T follicular helper cell (primary cell): ENCODE data around the gene RNF220.

Source experiments
- DNase-seq: peaks from one replicate; pipeline ENCODE4 v3.0.0-alpha.2; 2020; ENCODE audit warnings: low read depth

Gene RNF220

GRCh38 chr1:44610527-44611148, 205.6 kb downstream of the RNF220 start:
- DNase-seq: no peak

DNA sequence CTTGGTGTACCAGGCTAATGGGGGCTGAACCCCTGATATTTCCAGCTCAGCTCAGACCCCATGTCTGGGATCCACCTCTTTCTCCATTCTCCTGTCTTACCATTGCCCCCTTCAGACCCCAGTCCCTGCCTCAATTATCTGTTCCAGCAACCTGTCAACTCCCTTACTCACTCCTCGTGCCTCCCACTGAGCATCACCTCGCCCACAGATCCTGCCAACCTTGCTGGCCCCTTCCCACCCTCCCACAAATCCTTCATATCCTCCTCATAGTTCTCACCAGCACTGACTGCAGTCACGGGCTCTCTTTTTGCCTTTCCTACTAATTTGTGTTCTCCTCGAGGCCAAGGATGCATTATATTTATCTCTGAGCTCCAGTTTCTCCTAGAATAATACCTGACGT, 206.4 kb downstream of the RNF220 start:
- no peak for DNase-seq

DNA sequence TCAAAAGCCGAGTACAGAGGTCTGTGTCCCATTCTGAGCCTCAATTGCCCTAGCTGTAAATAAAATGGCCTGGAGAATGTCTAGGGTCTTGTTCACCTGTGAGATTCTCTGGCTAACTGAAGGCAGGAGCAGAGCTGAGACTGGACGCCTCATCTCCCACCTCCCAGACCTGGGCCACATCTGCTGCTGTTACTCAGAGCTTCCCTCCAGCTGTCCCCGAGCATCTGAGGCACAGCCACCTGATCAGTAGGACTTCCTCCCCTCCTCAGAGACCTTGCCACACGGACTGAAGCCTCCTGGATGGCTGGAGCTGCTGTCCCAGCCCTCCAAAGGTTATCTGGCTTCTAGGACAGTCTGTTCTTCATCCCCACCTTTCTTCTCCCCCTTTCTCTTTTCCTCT, 206.8 kb downstream of the RNF220 start:
- no peak for DNase-seq

GRCh38 chr1:44613941-44614340, 208.9 kb downstream of the RNF220 start:
- DNase-seq: no peak

- DNase-seq: no peak
Measured at GRCh38 chr1:44616284-44616990, 211.4 kb downstream of the RNF220 start.

- DNase-seq: no peak
Measured at GRCh38 chr1:44616991-44617702, 212.1 kb downstream of the RNF220 start.

DNA sequence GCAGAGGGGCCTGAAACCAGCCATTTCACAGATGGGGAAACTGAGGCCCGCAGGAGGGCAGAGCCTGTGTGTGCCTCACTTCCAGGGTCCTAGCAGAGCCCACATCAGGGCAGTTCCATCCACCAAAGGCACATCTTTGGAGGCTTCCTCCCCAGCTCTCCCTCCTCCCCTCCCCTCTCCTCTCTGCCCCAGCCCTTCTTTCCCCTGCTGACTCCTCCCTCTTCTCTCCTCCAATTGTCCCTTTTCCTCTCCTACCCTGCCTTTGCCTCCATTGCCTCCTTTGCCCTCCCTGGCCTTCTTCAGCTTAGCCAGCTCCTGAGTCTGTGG, 212.6 kb downstream of the RNF220 start:
- DNase-seq: no peak

- no peak for DNase-seq
Measured at GRCh38 chr1:44619261-44619900, 214.3 kb downstream of the RNF220 start.

- DNase-seq: no peak
Measured at GRCh38 chr1:44620072-44620471, 215.0 kb downstream of the RNF220 start.

DNA sequence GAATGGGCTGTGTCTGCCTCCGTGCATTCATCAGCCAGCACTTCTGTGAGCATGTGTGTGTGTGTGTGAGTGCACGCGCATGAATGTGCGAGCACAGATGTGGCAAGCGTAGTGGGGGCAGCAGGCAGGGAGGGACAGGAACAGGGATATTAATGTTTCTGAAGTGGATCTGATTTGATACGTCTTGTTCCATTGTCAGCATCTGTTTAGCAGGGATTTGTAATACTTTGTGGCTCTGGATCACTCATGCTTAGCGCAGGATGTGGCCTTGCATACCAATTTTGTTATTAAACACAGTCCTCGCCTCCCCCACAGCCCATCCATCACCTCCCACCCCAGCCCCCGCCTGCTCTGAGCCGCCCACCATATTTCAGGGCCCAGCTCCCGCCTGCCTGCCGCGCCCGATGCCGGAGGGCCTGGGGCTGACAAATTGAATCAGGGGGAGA, 216.8 kb downstream of the RNF220 start:
- DNase-seq: no peak

DNA sequence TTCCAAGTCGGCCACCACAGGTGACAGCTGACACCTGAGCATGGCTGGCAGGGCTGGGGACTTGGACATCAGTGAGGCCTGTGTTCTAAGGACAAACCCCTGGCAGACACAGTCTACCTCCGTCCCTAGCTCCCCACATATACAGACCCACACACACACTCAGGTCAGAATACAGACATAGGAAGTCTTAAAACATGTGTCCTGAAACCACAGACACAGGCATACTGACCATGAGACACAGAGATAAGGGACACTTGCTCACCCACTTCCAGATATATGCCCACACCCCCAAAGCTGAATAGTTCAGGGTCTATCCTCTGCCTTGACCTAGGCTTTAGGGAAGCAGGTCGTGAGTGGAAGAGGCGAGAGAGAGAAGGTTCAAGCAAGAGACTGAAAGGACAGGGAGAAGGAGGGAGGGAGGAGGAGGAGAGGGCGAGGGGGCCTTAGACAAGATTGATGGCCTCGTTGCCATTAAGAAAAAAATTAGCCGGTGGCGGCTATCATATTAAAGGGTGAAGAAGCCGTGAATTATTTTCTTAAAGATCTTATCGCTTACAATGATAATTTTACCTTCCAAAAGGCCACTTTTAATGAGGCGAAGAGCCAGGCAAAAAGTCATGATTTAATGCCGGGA, 219.3 kb downstream of the RNF220 start:
- DNase-seq: no peak

- DNase-seq: no peak
Measured at GRCh38 chr1:44625348-44625747, 220.3 kb downstream of the RNF220 start.

DNA sequence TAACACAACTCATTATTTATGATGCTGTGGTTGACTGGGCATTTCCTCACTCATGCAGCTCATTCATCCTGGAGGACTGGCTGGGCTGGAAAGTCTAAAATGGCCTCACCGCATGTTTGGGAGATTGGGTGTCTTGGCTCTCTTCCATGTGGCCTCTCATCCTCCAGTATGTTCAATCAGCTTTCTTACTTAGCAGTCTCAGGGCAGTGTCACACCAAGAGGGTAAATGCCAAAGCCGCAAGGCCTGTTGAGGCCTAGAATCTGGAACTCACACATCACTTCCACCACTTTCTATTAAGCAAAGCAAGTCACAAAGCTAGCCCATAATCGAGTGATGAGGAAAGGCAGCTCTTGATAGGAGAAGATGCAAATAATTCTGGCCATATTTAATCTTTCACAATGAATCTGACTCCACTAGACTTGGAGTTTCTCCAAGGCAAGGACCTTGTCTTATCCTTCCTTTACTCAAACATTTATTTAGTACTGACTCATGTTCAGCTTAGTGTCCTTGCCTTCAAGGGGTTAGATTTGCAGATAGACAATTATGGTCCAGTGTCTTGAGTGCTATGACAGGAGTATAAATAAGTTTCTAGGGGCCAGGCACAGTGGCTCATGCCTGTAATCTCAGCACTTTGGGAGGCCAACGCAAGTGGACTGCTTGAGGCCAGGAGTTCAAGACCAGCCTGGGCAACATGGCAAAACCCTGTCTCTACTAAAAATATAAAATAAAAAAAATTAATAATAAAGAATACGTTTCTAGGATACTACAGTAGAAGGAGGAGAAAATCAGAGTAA, 224.1 kb downstream of the RNF220 start:
- DNase-seq: no peak

DNA sequence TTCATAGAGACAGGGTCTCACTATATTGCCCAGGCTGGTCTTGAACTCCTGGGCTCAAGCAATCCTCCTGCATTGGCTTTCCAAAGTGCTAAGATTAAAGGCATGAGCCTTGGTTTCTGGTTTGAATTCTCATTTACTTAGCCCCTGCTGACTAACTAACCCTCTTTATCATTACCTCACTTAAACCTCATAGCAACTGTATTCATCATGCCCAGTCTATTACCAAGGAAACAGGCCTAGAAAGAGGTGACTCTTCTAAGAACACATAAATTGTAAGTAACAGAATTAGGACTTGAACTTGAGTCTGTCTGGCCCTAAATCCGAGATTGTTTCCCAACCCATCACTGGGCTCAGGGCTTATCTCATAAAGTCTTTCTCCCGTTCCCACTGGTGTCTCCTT, 225.1 kb downstream of the RNF220 start:
- DNase-seq: no peak

DNA sequence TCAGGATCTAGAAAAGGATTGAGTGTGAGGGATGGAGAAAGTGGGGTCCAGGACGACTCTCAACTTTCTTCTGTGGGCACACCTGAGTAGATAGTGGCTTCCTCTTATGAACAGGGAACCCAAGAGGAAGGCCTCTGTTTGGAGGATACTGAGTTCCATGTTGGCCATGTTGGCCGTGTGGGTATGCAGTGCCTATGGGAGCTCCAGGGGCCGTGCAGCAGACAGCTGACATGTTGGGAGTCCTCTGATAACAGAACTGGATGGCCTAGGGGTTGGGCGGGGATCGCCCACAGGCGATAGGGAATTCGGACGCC, 226.2 kb downstream of the RNF220 start:
- DNase-seq: no peak

DNA sequence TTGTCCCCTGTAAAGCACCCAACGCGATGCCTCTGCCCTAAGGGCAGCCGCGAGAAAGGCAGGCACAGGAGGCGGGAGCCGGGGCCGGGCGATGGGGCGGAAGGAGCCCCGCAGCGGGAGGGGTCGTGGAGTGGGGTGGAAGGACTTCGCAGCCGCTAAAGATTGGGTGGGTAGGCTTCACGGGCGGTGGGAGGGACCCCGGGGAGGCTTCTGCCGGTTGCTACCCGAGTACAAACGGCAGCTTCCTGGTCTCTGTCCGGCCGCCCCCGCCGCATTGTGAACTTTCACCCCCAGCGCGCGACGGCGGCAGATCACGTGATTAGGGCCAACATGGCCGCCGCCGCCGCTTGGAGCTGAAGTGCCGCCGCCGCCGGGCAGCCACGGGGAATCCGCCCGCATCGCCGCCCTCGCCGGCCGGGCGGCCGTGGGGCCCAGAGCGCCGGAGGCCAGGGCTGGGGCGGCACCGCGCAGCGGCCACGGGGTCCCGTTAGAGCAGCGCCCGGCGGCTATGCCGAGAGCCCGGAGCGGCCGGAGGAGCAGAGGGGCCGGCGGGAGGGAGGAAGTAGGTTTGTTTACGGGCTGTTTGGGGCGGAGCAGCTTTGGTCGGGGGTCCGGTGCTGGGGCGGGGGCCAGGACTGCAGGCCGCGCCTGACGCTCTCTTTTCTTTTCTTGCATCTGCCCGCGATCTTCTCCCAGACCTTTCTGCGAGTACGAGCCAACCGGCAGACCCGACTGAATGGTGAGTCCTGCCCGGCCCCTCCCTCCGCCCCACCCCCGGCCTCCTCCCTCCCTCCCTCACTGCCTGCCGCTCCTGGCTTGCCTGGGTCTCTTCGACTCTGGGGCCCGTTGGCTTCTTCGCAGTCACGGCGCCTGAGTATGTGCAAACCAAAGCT, 226.8 kb downstream of the RNF220 start:
- peak; percentile 79 for DNase-seq

DNA sequence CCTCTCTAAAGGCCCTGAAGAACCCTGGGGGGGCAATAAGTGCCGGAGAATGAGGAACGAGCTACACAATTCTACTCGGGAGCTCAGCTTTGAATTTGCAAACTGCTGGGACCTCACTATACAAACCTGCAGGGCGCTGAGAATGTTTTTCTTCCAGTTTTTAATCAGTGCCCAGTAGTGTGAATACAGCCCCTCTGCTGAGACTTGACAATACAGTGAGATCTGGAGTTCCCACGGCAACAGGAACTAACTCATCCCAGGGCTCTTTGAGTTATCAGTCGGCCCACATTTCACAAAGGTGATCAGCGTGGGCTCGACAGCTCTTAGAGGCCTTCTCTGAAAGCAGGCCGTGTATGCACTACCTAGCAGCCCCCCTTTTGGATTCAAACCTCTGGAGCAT, 227.5 kb downstream of the RNF220 start:
- no peak for DNase-seq

GRCh38 chr1:44634606-44635189, 229.6 kb downstream of the RNF220 start:
- no peak for DNase-seq

- no peak for DNase-seq
Measured at GRCh38 chr1:44635439-44635838, 230.4 kb downstream of the RNF220 start.

- no peak for DNase-seq
Measured at GRCh38 chr1:44636083-44636687, 231.1 kb downstream of the RNF220 start.
